Measurements from ENCODE around the gene PRAC1.

The PRAC1 gene

GRCh38 chr17:48722201-48722907 lies at the start of gene PRAC1:
Gene PRAC1 (minus strand): TSS chr17:48722518. CDS start chr17:48722392, 126 bp downstream.
- DNase-seq (ENCODE audit: low spot score), result no peak
- TF ChIP-seq CTCF (IDR thresholded peaks at IDR 0.05; ENCODE audit: extremely low read depth, missing control alignments), result no peak

- no peak for DNase-seq (ENCODE audit: low spot score)
- TF ChIP-seq CTCF (IDR thresholded peaks at IDR 0.05; ENCODE audit: extremely low read depth, missing control alignments), result no peak
Observed at GRCh38 chr17:48770954-48771353, 48.6 kb upstream of the PRAC1 start.

- TF ChIP-seq CTCF (IDR thresholded peaks at IDR 0.05; ENCODE audit: extremely low read depth, missing control alignments), result no peak
- DNase-seq (ENCODE audit: low spot score), result no peak
Observed at GRCh38 chr17:48769009-48769675, 46.8 kb upstream of the PRAC1 start.

GRCh38 chr17:48767263-48767774 lies 45.0 kb upstream of the PRAC1 start:
- no peak for DNase-seq (ENCODE audit: low spot score)
- no peak for TF ChIP-seq CTCF (IDR thresholded peaks at IDR 0.05; ENCODE audit: extremely low read depth, missing control alignments)

- DNase-seq (ENCODE audit: low spot score), result no peak
- no peak for TF ChIP-seq CTCF (IDR thresholded peaks at IDR 0.05; ENCODE audit: extremely low read depth, missing control alignments)
Observed at GRCh38 chr17:48761114-48761513, 38.8 kb upstream of the PRAC1 start.

GRCh38 chr17:48760411-48760810 lies 38.1 kb upstream of the PRAC1 start:
- no peak for DNase-seq (ENCODE audit: low spot score)
- TF ChIP-seq CTCF (IDR thresholded peaks at IDR 0.05; ENCODE audit: extremely low read depth, missing control alignments), result no peak

- no peak for DNase-seq (ENCODE audit: low spot score)
- TF ChIP-seq CTCF (IDR thresholded peaks at IDR 0.05; ENCODE audit: extremely low read depth, missing control alignments), result no peak
Observed at GRCh38 chr17:48759288-48759687, 37.0 kb upstream of the PRAC1 start.

All from GM20000 (cell line).